HL-60 (cell line): ENCODE measurements around the gene SCG2.

Source experiments
- DNase-seq, 2 experiments: peaks; one replicate each; pipeline ENCODE4 v3.0.0-alpha.2; 2010 to 2020; ENCODE audit warnings: low read depth in 1 of 2, low spot score in 1 of 2
- H3K27ac ChIP-seq: fragments of 250-450 bp; sonication (Bioruptor Pico); replicated peaks from 2 replicates; pipeline ENCODE4 v1.5.1; 2020; ENCODE audit warnings: mild to moderate bottlenecking, moderate library complexity
- H3K27me3 ChIP-seq: fragments of 250-450 bp; sonication (Bioruptor Pico); 2 replicates; pipeline ENCODE4 v1.5.1; 2021; ENCODE audit warnings: mild to moderate bottlenecking, moderate library complexity; ENCODE audit not compliant: insufficient read depth, poor library complexity, severe bottlenecking
- H3K4me3 ChIP-seq: replicated peaks from 2 replicates; pipeline ENCODE4 v1.5.1; 2011; ENCODE audit warnings: mild to moderate bottlenecking, control low read depth, low read length; ENCODE audit not compliant: insufficient read depth
- CTCF ChIP-seq: IDR thresholded peaks from one replicate; pipeline ENCODE4 v1.5.1; 2011; ENCODE audit warnings: low read length, control low read depth, inconsistent platforms; ENCODE audit not compliant: insufficient read depth
- GABPA ChIP-seq: IDR thresholded peaks from 2 replicates; pipeline ENCODE4 v1.6.1; 2012; ENCODE audit warnings: low read depth
- POLR2AphosphoS5 ChIP-seq: IDR thresholded peaks from 2 replicates; pipeline ENCODE4 v1.6.1; 2012; ENCODE audit warnings: low read depth
- REST ChIP-seq: IDR thresholded peaks from 2 replicates; pipeline ENCODE4 v1.6.1; 2012; ENCODE audit warnings: low read depth; ENCODE audit not compliant: insufficient replicate concordance
- SPI1 ChIP-seq: IDR thresholded peaks from 2 replicates; pipeline ENCODE4 v1.6.1; 2012; ENCODE audit warnings: low read depth, mild to moderate bottlenecking, borderline replicate concordance

The SCG2 gene

GRCh38 chr2:223618172-223619035 is 16.2 kb upstream of the SCG2 start:
- H3K4me3 ChIP-seq = no peak overlapping the region
- no peak for DNase-seq
- peaks cover 5% of the 10 kb centered on the region for H3K27me3 ChIP-seq
- no peak overlapping the region for H3K27ac ChIP-seq
- TF ChIP-seq POLR2AphosphoS5 = no peak
- no peak for TF ChIP-seq GABPA
- TF ChIP-seq CTCF = no peak
- no peak for TF ChIP-seq SPI1
- no peak for TF ChIP-seq REST

- no peak for TF ChIP-seq REST
- no peak for TF ChIP-seq SPI1
- TF ChIP-seq POLR2AphosphoS5 = no peak
- TF ChIP-seq GABPA = no peak
- TF ChIP-seq CTCF = no peak
- H3K27ac ChIP-seq = no peak overlapping the region
- H3K27me3 ChIP-seq = peaks cover 5% of the 10 kb centered on the region
- no peak overlapping the region for H3K4me3 ChIP-seq
- DNase-seq = no peak
Observed at GRCh38 chr2:223614534-223614933, 12.4 kb upstream of the SCG2 start.

- peak in 1 of 2 experiments; percentile 3 for DNase-seq
- no peak overlapping the region for H3K4me3 ChIP-seq
- no peak overlapping the region for H3K27ac ChIP-seq
- H3K27me3 ChIP-seq = peaks cover 5% of the 10 kb centered on the region
- TF ChIP-seq REST (no peak), GABPA (no peak), CTCF (no peak), SPI1 (no peak)
Observed at GRCh38 chr2:223613017-223613950, 11.1 kb upstream of the SCG2 start.
